Natural killer cell treated with Interleukin-12 subunit alpha and Interleukin-12 subunit beta and Interleukin-15 and Interleukin-18, amount 100 ng/mL, for 72 hours (primary cell): ENCODE results near the gene QRICH1. TPM values are rescaled to one million over a fixed set of nuclear protein-coding genes. Genes with fewer than 3 reads are reported as not detected.

Source experiments
- ATAC-seq, 2 donors: fragments of 150-1000 bp; cut with Tn5 transposase in 1 of 2; sonication (Bioruptor Pico), chemical (Tn5 transposase) in 1 of 2; 2 replicates each; pipeline ENCODE4 v1.10.0; 2021
- DNase-seq: peaks from one replicate; pipeline ENCODE4 v3.0.0; 2022; ENCODE audit warnings: low spot score
- H3K27ac Mint-ChIP-seq, 2 donors: 1 replicate in 1 of 2; 2 replicates in 1 of 2; pipeline ENCODE4 v1.8.0; 2022; ENCODE audit warnings: mixed read lengths in 2 of 2, mild to moderate bottlenecking in 1 of 2, moderate library complexity in 1 of 2
- H3K27me3 Mint-ChIP-seq, 2 donors: 1 replicate in 1 of 2; 2 replicates in 1 of 2; pipeline ENCODE4 v1.8.0; 2022; ENCODE audit warnings: mixed read lengths in 2 of 2
- H3K36me3 Mint-ChIP-seq: one replicate; pipeline ENCODE4 v1.8.0; 2022; ENCODE audit warnings: mixed read lengths
- H3K4me1 Mint-ChIP-seq, 2 donors: 1 replicate in 1 of 2; 2 replicates in 1 of 2; pipeline ENCODE4 v1.8.0; 2022; ENCODE audit warnings: low read depth in 2 of 2, mixed read lengths in 2 of 2, mild to moderate bottlenecking in 1 of 2
- H3K4me3 Mint-ChIP-seq: one replicate; pipeline ENCODE4 v1.8.0; 2022; ENCODE audit warnings: mixed read lengths
- H3K9me3 Mint-ChIP-seq: 2 replicates; pipeline ENCODE4 v1.8.0; 2022; ENCODE audit warnings: mixed read lengths
- total RNA-seq, 2 donors: library from RNA; stranded (reverse); gene quantifications; one replicate each; pipeline ENCODE4 v1.2.3, GENCODE V29; 2022

The QRICH1 gene
- total RNA-seq, 2 donors from 2014 or later: 127 to 145 TPM

DNA sequence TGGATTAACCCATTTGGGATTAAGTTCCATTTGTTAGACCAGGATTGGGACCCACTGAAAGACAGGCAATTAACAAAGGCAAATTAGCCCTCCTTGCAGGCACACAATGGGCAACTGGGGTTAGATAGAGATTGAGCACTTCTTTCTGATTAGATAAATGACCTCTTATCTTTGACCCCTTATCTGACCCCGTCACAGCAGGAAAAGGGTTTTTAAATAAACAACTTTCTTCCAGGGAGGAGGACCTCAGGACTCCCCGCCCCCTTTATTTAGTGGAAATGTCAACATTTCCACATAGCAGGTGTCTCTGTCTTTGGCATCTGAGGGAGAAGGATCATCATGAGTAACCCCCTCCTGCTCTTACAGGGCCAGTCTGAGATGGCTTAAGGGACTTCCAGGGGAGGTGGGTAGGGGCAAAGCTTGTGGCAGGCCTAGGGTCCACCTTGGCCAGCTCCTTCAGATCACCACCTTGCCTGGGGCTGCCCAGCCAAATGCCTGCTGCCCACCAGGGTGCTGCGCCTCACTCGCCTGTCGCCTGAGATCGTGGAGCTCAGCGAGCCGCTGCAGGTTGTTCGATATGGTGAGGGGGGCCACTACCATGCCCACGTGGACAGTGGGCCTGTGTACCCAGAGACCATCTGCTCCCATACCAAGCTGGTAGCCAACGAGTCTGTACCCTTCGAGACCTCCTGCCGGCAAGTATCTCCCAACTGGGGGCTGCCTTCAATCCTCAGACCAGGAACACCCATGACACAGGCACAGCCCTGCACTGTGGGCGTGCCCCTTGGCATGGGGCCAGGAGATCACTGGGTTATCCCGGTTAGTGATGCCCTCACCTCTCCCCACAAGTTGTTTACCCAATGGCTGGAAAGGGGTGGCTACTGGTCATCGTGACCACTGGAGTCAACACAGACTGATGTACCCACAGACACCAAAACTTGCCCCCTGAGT, 89.2 kb downstream of the QRICH1 start:
- no peak for DNase-seq
- H3K27me3 Mint-ChIP-seq: no peaks in the 10 kb centered on the region
- H3K27ac Mint-ChIP-seq: no peak overlapping the region
- H3K4me3 Mint-ChIP-seq: no peak overlapping the region
- no peak for ATAC-seq
- H3K9me3 Mint-ChIP-seq: no peaks in the 10 kb centered on the region
- no peaks in the 10 kb centered on the region for H3K36me3 Mint-ChIP-seq
- peaks cover 22 to 24% of the 10 kb centered on the region in 2 donors for H3K4me1 Mint-ChIP-seq

DNA sequence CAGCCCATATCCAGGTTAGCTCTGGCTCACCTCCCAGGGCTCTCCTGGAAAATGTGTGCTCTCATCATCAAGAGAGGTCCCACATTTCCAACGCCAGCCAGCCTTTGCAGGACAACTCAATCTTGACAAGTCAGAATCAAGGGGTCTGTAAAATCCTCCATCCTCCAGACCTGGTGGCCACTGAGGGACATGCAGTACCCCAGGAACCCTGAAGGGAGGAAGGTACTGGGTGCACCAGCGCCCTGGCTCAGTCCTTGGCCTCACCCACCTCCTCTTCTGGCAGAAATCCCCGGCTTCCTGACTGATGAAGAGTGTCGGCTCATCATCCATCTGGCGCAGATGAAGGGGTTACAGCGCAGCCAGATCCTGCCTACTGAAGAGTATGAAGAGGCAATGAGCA, 92.7 kb downstream of the QRICH1 start:
- Mint-ChIP-seq H3K4me3 (no peak overlapping the region), H3K36me3 (no peaks in the 10 kb centered on the region), H3K9me3 (no peaks in the 10 kb centered on the region), H3K27me3 (no peaks in the 10 kb centered on the region), H3K27ac (no peak overlapping the region), H3K4me1 (no peaks in the 10 kb centered on the region)
- no peak for DNase-seq
- ATAC-seq: no peak

DNA sequence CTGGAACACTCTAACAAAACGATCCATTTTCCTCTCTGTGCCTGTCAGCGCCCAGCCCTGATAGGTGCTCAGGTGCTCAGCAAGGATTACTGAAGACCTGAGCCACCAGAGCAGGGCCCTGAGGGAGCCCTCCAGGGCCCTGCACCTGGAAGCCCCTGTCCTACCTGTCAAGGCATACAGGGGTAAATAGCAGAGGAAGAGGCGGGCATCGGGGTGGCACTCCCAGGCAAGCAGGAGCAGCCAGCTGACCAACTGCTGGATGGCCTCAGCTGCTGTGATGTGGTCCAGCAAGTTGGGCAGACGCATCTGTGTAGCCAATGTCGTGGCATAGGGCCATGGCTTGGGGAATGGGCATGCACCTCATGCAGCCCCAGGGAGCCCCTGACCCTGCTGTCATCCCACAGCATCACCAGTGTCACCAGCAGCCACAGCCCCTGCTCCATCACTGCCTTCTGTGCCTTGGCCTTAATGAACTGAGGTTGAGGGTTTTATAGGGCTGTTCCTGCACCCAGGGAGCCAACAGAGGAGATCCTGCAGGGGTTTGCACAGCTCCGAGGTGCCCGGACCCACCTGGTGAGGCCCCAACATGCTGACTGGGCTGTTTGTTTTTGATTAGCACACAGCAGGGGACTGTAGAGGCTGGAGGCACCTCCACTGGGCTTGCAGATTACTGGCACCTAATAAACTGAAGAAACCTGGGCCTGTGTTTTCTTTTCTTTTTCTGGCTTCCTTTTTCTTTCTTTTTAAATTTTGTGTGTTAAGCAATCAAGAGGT, 94.6 kb downstream of the QRICH1 start:
- Mint-ChIP-seq H3K9me3 (no peaks in the 10 kb centered on the region), H3K36me3 (no peaks in the 10 kb centered on the region), H3K27ac (no peak overlapping the region), H3K4me1 (peaks cover 0 to 5% of the 10 kb centered on the region in 2 donors), H3K4me3 (no peak overlapping the region), H3K27me3 (no peaks in the 10 kb centered on the region)
- no peak for ATAC-seq
- no peak for DNase-seq

GRCh38 chr3:48997714-48998637, 95.9 kb downstream of the QRICH1 start:
- H3K9me3 Mint-ChIP-seq: no peaks in the 10 kb centered on the region
- H3K36me3 Mint-ChIP-seq: no peaks in the 10 kb centered on the region
- no peak for ATAC-seq
- DNase-seq: no peak
- no peaks in the 10 kb centered on the region for H3K27me3 Mint-ChIP-seq
- no peak overlapping the region for H3K4me3 Mint-ChIP-seq
- H3K4me1 Mint-ChIP-seq: peaks cover 0 to 10% of the 10 kb centered on the region in 2 donors
- H3K27ac Mint-ChIP-seq: no peak overlapping the region

DNA sequence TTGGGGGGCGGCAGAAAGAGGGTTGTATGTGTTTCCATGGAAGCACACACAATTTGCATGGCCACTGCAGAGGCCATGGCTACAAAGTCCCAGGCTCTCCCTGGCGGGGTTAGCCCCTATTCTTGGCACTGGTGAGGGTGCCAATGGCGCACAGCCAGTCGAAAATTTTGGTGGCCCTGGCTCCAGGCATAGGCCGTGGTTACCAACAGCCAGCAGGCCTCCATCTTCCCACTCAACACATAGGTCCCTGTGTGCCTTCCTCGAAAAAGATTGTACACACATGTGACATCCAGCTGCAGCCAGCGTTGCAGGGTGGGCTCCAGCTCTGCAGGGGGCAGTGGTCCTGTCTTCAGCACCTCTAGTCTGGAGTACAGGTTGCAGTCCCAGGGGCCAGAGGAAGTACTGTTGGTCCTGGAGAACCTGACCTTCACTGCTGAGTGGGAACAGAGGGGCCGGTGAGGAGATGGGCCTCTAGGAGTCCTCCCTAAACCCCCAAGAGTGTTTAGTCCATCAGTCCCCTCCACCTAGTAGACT, 96.7 kb downstream of the QRICH1 start:
- ATAC-seq: no peak
- H3K9me3 Mint-ChIP-seq: no peaks in the 10 kb centered on the region

GRCh38 chr3:48996640-48997039, 97.2 kb downstream of the QRICH1 start:
- no peaks in the 10 kb centered on the region for H3K9me3 Mint-ChIP-seq
- no peak overlapping the region for H3K27ac Mint-ChIP-seq
- peaks cover 5 to 14% of the 10 kb centered on the region in 2 donors for H3K4me1 Mint-ChIP-seq
- ATAC-seq (no peak), DNase-seq (no peak)
- H3K4me3 Mint-ChIP-seq: no peak overlapping the region
- H3K36me3 Mint-ChIP-seq: no peaks in the 10 kb centered on the region
- H3K27me3 Mint-ChIP-seq: no peaks in the 10 kb centered on the region

More for the DNA sequence above, 96.7 kb downstream of the QRICH1 start:
- H3K36me3 Mint-ChIP-seq: no peaks in the 10 kb centered on the region
- no peak overlapping the region for H3K27ac Mint-ChIP-seq
- no peaks in the 10 kb centered on the region for H3K27me3 Mint-ChIP-seq
- no peak for DNase-seq
- peaks cover under 1 to 10% of the 10 kb centered on the region in 2 donors for H3K4me1 Mint-ChIP-seq
- H3K4me3 Mint-ChIP-seq: no peak overlapping the region

GRCh38 chr3:48993834-48994233, 100.0 kb downstream of the QRICH1 start:
- H3K4me1 Mint-ChIP-seq: peaks cover 19 to 27% of the 10 kb centered on the region in 2 donors
- no peak for ATAC-seq

GRCh38 chr3:48991851-48992545, 101.9 kb downstream of the QRICH1 start:
- H3K36me3 Mint-ChIP-seq: no peaks in the 10 kb centered on the region
- peak overlapping the region; percentile 94 for H3K4me3 Mint-ChIP-seq
- H3K27me3 Mint-ChIP-seq: no peaks in the 10 kb centered on the region
- ATAC-seq (no peak), DNase-seq (no peak)
- no peaks in the 10 kb centered on the region for H3K9me3 Mint-ChIP-seq
- peaks cover 26 to 31% of the 10 kb centered on the region in 2 donors for H3K4me1 Mint-ChIP-seq
- peak overlapping the region; percentile 77 to 85 for H3K27ac Mint-ChIP-seq

More at GRCh38 chr3:48993834-48994233, 100.0 kb downstream of the QRICH1 start:
- Mint-ChIP-seq H3K27ac (no peak overlapping the region), H3K9me3 (no peaks in the 10 kb centered on the region), H3K36me3 (no peaks in the 10 kb centered on the region), H3K27me3 (no peaks in the 10 kb centered on the region), H3K4me3 (no peak overlapping the region)
- no peak for DNase-seq

- DNase-seq: no peak
- Mint-ChIP-seq H3K27ac (peak overlapping the region; percentile 77 to 85), H3K36me3 (no peaks in the 10 kb centered on the region), H3K27me3 (no peaks in the 10 kb centered on the region), H3K4me1 (peaks cover 26 to 38% of the 10 kb centered on the region in 2 donors), H3K4me3 (peak overlapping the region; percentile 94), H3K9me3 (no peaks in the 10 kb centered on the region)
- ATAC-seq: peak; percentile 2 to 43
Observed at GRCh38 chr3:48990636-48991469, 103.0 kb downstream of the QRICH1 start.

GRCh38 chr3:48989796-48990635, 103.9 kb downstream of the QRICH1 start, which contains the start of gene P4HTM:
P4HTM (plus strand) TSS chr3:48990241; CDS start chr3:48990257, 16 bp downstream.
- Mint-ChIP-seq H3K4me1 (peaks cover 26 to 37% of the 10 kb centered on the region in 2 donors), H3K9me3 (no peaks in the 10 kb centered on the region), H3K27me3 (no peaks in the 10 kb centered on the region), H3K27ac (peak within 1 kb of the TSS; percentile 90 to 95), H3K36me3 (no peaks in the 10 kb centered on the region), H3K4me3 (peak within 1 kb of the TSS; percentile 94)
- peak; percentile 88 for ATAC-seq
- peak; percentile 86 for DNase-seq

DNA sequence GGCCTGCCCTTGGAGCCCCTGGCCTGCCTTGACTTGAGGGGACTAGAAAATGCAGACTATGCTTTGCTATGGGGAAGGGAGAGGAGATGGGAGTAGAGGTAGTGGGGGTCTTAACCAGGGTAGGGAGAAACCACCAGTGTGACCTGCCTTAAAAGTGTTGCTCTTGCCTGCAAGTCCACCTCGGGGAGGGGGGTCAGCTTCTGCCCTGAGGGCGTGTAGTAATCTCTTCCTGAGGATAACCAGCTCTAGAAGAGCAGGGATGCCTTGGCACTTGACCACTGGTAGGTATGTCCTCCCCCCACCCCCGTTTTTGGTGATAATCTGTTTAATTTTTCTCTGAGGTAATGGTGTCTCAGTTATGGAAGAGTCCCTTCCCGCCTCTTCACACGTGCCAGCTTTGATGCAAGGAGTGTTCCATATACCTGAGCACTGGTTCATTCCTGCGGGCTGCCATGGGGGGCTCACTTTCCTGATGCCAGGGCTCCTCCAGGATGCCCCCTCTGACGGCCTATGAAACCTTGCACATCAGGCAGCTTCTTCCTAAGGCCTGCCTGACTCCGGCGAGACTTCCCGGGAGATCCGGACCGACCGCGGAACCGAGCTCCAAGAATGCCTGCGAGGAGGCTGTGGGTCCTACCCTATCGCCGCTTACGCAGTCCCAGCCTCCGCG, 104.6 kb downstream of the QRICH1 start:
- DNase-seq: no peak
- Mint-ChIP-seq H3K36me3 (no peaks in the 10 kb centered on the region), H3K27ac (peak overlapping the region; percentile 90 to 95), H3K4me1 (peaks cover 26 to 35% of the 10 kb centered on the region in 2 donors), H3K9me3 (no peaks in the 10 kb centered on the region), H3K27me3 (no peaks in the 10 kb centered on the region), H3K4me3 (peak overlapping the region; percentile 92)
- no peak for ATAC-seq
